ENCODE measurements around the gene PAFAH2.
"Not testable (repeated sequence)": the region's sequence is repeated elsewhere in the genome, so short reads cannot be mapped to it uniquely, and the experiment has no call there.

The PAFAH2 gene

GRCh38 chr1:25978403-25978802, 19.5 kb downstream of the PAFAH2 start:
- DNase-seq: no peak

GRCh38 chr1:25977801-25978200, 20.1 kb downstream of the PAFAH2 start:
- no peak for DNase-seq

- no peak for DNase-seq
These were observed 24.1 kb downstream of the PAFAH2 start for GRCh38 chr1:25973610-25974321.

- no peak for DNase-seq
These were observed 26.1 kb downstream of the PAFAH2 start for GRCh38 chr1:25971811-25972180.

GRCh38 chr1:25971066-25971810, 26.6 kb downstream of the PAFAH2 start:
- no peak for DNase-seq

GRCh38 chr1:25967308-25967707, 30.6 kb downstream of the PAFAH2 start:
- no peak for DNase-seq

GRCh38 chr1:25959611-25960010, 38.3 kb downstream of the PAFAH2 start:
- DNase-seq: no peak

- no peak for DNase-seq
These were observed 39.4 kb downstream of the PAFAH2 start for GRCh38 chr1:25958465-25958864.

GRCh38 chr1:25955553-25955952, 42.3 kb downstream of the PAFAH2 start:
- no peak for DNase-seq

- DNase-seq: no peak
These were observed 43.5 kb downstream of the PAFAH2 start for GRCh38 chr1:25954282-25954938.

GRCh38 chr1:25952841-25953401, 44.9 kb downstream of the PAFAH2 start:
- DNase-seq: peak; percentile 23

GRCh38 chr1:25948641-25949040, 49.2 kb downstream of the PAFAH2 start:
- no peak for DNase-seq

GRCh38 chr1:25947027-25947426, 50.8 kb downstream of the PAFAH2 start:
- no peak for DNase-seq

- DNase-seq: no peak
These were observed 52.1 kb downstream of the PAFAH2 start for GRCh38 chr1:25945761-25946160.

- DNase-seq: no peak
These were observed 52.9 kb downstream of the PAFAH2 start for GRCh38 chr1:25944986-25945385.

GRCh38 chr1:25943511-25943910, 54.4 kb downstream of the PAFAH2 start:
- DNase-seq: not testable (repeated sequence)

- DNase-seq: no peak
These were observed 60.9 kb downstream of the PAFAH2 start for GRCh38 chr1:25936947-25937346.

GRCh38 chr1:25933479-25934365, 64.1 kb downstream of the PAFAH2 start:
- DNase-seq: peak; percentile 38

GRCh38 chr1:25932811-25933400, 65.0 kb downstream of the PAFAH2 start:
- DNase-seq: not testable (repeated sequence)

GRCh38 chr1:25932321-25932720, 65.5 kb downstream of the PAFAH2 start:
- no peak for DNase-seq

GRCh38 chr1:25929016-25929415, 68.8 kb downstream of the PAFAH2 start:
- DNase-seq: no peak
